ENCODE results near the gene PDE10A.
"Not testable (repeated sequence)": the region's sequence is repeated elsewhere in the genome, so short reads cannot be mapped to it uniquely, and the experiment has no call there.

The PDE10A gene

DNA sequence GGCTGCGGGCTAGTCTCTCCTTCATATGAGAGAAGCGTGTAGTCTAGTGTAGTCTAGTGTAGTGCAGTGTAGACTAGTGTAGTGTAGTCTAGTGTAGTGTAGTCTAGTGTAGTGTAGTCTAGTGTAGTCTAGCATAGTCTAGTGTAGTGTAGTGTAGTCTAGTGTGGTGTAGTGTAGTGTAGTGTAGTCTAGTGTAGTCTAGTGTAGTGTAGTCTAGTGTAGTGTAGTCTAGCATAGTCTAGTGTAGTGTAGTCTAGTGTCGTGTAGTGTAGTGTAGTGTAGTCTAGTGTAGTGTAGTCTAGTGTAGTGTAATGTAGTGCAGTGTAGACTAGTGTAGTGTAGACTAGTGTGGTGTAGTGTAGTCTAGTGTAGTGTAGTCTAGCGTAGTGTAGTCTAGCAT is 44.1 kb downstream of the PDE10A start:
- ATAC-seq = not testable (repeated sequence)

DNA sequence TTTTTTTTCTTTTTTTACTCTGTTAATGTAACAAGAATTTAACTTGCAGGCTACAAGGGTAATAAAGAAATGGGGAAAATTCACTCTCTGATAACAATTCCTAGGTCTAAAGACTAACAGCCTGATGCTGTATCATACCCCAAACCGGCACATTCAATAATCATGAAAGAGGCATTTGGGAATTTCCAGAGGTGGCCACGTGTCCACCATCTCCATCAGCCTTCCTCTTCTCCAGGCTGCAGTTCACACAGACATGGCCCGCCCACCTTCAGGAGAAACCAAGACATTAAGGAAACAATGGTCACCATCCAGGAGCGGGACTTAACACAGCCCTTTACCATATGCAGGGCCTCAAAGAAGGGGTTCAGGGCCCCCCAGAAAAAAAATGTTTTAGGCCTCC is 44.8 kb downstream of the PDE10A start:
- no peak for ATAC-seq

DNA sequence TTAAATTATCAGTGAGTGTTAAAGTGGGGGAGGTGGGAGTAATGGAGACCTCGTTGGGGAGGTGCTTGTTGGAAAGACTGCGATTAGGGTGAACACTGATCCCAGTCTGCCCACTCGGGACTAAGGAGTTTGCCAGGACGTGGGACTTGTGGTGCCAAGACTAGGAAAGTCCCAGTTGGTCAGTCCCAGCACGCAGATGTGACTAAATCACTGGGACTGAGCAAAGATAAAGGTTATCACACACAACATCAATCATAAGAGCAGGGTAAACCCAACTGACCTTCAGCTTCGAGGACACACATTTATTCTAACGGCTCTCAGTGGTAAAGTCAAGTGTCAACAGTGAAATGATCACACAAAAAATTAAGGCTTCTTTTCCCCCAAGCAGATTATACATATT is 45.5 kb downstream of the PDE10A start:
- ATAC-seq = no peak

DNA sequence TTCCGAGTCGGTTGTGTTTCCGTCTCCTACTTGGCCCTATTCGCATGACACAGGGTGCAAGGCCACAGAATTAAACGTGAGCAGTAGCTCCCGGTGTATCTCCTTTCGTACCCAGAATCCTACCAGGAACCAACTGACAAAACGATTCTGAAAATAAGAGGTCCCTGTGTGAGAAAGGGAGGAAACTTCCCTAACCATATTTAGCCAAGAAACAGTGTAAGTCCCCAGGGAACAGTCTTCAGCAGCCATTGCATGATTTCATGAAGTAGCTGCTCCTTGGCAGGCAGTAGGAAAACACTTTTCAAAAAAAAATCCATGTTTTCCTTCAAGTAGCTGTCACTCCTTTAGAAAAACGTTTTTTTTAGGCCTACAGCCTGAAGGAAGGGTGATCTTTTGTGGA is 46.9 kb downstream of the PDE10A start:
- ATAC-seq = no peak

DNA sequence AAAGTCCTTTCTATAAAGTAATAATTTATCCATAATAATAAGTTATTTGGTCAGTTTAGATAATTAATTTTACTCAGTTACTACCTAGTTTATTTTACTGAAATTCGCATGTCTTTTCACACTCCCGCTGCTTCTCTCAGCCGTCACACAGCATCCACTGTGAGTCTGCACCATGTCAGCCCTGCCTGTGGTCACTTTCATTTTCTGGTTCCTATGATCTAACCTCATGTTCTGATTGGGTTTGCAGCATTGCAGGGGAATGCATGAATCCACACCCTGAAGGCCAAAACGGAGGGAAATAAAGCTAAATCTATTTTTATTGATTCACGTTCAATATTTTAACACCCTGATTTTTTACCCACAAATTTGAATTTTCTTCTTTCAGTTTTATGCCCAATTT is 47.4 kb downstream of the PDE10A start:
- ATAC-seq = no peak

DNA sequence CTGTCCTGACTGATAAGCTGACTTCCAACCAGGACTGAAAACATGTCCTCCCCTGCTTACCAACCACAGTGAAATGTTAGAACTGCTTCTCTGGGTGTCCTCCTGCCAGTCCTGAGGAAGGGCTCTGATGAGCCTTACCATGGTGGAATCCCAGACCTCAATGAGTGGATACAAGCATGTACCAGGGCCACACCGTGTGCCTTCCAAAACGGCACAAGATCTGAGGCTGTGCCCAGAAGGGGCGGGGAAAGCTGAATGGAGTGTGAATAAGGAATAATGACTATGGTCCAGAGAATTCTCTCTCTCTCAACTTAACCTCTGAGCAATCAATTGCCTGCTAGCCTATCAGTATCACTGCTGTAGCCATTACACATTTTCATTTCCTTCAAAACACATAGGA is 51.7 kb downstream of the PDE10A start:
- ATAC-seq = no peak

DNA sequence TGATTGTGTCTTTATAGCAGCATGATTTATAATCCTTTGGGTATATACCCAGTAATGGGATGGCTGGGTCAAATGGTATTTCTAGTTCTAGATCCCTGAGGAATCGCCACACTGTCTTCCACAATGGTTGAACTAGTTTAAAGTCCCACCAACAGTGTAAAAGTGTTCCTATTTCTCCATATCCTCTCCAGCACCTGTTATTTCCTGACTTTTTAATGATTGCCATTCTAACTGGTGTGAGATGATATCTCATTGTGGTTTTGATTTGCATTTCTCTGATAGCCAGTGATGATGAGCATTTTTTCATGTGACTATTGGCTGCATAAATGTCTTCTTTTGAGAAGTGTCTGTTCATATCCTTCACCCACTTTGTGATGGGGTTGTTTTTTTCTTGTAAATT is 54.5 kb downstream of the PDE10A start:
- not testable (repeated sequence) for ATAC-seq

- ATAC-seq = no peak
These were observed 56.4 kb downstream of the PDE10A start for GRCh38 chr6:165606740-165607008.

DNA sequence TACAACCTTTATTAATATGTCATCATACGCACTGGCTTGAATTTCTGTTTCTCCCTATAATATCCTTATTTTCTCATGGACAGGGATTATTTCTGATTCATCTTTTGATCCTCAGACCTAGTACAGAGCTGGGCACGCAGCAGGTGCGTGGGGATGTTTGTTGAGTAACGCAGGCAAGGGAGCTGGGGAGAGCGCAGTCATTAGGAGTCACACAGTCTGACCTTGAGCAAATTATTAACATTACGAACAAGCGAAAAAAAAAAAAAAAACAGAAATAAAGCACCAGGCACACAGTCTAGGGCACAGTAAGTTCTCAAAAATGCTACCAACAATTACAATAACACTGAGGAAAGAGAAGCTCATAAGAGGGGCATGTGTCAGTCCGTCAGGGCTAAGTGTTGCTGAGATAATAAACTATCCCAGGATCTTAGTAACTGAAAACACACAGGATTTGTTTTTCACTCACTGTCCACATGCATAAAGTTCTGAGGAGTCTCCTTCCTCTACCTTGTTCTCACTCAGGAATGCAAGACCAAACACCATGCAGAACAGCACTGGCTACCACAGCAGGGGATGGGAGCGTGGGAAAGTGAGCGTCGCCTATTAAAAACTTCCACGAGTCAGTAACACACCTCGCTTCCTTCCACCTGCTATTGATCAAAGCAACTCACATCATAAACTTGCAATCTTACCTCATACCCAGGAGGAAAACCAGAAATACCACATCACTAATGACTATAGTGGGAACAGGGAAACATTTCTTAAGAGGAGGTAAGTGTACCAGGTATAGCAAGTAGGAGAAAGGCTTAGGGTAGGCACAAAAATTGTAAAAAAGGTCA is 56.9 kb downstream of the PDE10A start:
- no peak for ATAC-seq

DNA sequence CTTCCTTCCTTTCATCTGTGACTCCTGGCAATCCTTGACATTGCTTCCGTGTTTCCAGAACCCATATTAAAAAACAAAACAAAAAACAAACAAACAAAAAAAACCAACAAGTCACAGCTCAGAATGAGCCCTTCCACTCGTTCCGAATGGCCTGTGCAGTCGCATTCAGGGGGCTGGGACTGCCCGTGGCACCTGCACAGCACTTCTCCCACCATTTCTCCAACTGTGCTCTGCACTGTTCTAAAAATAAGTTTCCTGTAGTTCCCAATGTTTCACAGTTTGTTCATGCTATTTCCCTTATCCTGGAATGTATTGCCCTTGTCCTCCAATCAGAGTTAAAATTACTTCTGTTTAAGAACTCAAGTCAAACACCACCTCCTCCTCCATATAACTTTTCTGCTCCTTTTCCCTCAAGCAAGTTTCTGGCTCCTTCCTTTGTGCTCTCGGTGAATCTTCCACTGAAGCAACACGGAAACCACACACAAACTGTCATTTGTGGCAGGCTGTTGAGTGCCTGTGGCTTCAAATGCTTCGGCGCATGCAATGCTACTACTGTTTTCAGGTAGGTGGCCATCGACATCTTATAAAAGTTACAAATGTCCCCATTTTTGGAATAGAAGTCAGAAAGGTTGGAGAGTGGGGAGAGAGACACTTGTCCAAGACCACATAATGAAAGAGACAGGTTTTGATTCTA is 57.7 kb downstream of the PDE10A start:
- no peak for ATAC-seq

DNA sequence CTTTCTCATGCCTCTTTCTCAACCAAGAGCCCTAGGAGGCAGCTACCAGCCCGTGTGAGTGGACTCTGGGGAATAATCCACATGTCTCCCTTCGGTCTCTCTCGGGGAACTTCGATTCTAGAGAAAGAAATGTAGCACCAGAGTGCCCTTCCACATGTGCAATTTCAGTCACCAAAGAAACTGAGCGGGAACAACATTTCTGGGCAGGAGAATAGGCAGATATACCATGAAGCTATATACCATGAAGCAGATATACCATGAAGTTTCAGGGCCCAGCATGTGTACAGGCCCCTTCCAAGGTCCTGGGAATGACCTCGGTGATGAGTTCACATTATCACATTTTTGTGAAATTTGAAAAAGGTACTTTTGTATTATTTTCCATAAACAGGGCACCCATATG is 60.8 kb downstream of the PDE10A start:
- no peak for ATAC-seq

GRCh38 chr6:165600606-165601005 is 62.4 kb downstream of the PDE10A start:
- ATAC-seq = no peak

- no peak for ATAC-seq
These were observed 63.2 kb downstream of the PDE10A start for GRCh38 chr6:165599596-165600487.

DNA sequence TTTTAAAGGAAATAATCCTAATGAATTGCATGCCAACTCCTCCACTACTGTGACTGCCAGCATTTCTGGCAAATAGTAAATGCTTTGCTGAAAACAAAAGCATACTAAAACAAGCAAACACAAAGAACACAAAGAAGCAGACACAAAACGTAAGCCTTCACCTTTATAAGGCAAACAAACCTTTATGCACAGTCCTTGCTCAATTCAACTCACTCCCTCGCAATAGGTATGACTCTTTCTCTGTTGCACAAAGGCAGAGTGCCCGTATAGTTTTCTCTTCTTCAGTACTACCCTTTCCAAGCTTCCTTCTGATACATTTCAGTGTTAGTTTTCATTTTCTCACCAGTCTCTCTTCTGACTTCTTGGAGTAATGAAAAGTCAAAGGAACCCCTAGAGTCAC is 63.9 kb downstream of the PDE10A start:
- ATAC-seq = no peak

DNA sequence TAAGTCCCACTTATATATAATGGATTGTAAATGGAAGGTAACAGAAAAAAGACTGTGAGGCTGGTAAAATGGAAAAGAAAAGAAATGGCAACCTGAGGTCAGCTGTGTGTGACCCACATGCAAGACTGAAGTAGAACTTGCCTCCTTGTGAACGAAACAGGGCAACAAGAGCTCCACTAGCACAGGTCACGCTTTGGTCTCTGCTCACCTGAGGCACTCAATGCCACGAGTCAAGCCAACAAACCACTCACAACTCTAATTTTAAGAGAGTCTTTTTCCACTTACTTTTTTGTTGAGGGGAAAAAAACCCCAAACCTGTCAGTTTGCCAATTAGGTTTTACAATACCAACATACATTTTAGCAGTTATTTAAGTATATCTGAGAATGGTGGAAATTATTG is 65.2 kb downstream of the PDE10A start:
- ATAC-seq = no peak

- no peak for ATAC-seq
These were observed 68.3 kb downstream of the PDE10A start for GRCh38 chr6:165594584-165595333.

- ATAC-seq = not testable (repeated sequence)
These were observed 70.1 kb downstream of the PDE10A start for GRCh38 chr6:165592947-165593346.

DNA sequence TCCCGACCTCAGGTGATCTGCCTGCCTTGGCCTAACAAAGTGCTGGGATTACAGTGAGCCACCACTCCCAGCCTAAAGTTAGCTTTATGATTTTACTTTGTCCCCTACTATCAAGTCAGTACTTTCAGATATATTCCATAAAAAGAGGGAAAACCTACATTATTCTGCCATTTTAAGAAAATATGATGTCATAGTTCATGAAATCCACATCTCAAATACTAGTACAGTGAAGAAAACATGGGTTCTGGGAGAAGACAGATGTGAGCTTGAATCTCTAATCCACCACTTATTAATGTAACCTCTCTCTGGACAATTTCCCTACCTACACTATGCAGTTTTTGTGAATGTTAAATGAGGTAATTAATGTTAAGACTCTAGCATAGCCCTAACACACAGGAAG is 74.5 kb downstream of the PDE10A start:
- ATAC-seq = no peak

DNA sequence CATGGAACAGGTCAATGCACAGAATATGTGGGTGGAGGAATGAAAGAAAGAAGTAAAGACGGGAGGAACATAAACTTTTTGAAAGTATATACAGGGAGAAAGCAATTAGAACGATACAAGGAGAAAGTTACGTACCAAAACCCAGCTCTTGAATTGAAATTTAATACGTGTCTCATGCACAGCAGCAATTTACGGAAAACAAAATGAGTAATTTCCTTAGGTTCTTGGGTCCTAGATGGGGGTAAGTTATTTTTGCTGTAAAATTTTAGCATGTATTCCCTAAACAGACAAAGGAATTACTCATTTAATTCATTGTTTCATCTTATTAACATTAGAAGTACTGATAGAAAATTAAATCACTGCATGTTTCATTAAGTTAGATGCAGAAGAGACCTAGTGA is 75.8 kb downstream of the PDE10A start:
- no peak for ATAC-seq

GRCh38 chr6:165586706-165587105 is 76.3 kb downstream of the PDE10A start:
- ATAC-seq = no peak

DNA sequence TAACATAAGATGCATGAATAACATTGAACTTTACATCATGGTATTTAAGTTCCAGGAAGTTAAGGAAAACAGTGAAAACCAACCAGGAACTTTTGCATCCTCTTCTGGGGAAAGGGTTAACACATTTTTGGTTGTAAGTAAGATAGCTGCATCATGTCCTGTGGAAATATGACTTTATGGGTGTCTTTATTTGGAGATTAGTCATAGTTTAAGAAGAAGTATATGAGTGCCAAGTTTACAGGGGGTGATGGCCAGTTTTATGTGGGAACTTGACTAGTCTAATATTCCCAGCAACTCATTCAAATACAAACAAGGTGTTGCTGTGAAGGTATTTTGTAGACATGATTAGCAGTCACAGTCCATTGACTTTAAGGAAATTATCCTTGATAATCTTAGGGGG is 78.0 kb downstream of the PDE10A start:
- no peak for ATAC-seq

DNA sequence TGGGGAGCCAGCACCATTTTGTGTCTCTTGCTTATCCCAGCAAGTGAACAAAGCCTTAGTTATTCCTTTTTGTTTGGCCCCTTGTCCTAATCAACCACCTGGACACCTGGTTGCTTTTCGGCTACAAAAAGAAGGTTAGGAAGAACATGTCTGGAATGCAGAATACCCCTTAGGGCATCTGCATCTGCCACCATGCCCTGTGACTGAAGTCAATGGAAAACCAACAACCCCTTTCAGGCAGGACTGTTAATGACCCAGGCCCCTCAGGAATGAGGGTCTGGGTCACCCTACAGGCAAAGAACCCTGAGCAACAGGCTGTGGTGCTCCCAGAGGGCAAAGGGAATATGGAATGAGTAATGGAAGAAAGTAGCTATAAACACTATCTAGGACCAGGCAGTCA is 78.5 kb downstream of the PDE10A start:
- no peak for ATAC-seq

- ATAC-seq = no peak
These were observed 81.4 kb downstream of the PDE10A start for GRCh38 chr6:165581678-165582077.

Data from activated CD4-positive, CD25-positive, alpha-beta regulatory T cell treated with anti-CD3 and anti-CD28 coated beads, Interleukin-2, amount 50 U/mL, for 24 hours (primary cell).